OCI-LY1 (cell line): ENCODE measurements around the gene TPTE.

Experiments used
- CTCF ChIP-seq: fragments of 200-600 bp; sonication (generic), shearing (Covaris generic); IDR thresholded peaks from 2 replicates; pipeline ENCODE4 v1.5.1; 2017; ENCODE audit warnings: mild to moderate bottlenecking, antibody characterized with exemption, low read length, moderate library complexity, mixed read lengths
- EZH2 ChIP-seq: fragments of 200-600 bp; sonication (generic), shearing (Covaris generic); IDR thresholded peaks from 2 replicates; pipeline ENCODE4 v1.8.0; 2017; ENCODE audit warnings: borderline replicate concordance, mixed run types, mild to moderate bottlenecking, antibody characterized with exemption, low read length, moderate library complexity, mixed read lengths

GRCh38 chr21:10627316-10627863 is 106.0 kb downstream of the TPTE start:
- no peak for TF ChIP-seq CTCF
- TF ChIP-seq EZH2, result no peak
